Smooth muscle cell (in vitro differentiated cells): ENCODE results near the gene SYTL5. TPM values are rescaled to one million over a fixed set of nuclear protein-coding genes. Genes with fewer than 3 reads are reported as not detected.

Experiments used
- DNase-seq: peaks from one replicate; lab custom pipeline; 2025; ENCODE audit not compliant: unreplicated experiment; lab: John Stamatoyannopoulos, UW
- H2AFZ ChIP-seq: fragments of 200-600 bp; sonication (generic); 2 replicates; pipeline ENCODE4 v1.6.0; 2016; ENCODE audit warnings: antibody characterized with exemption, low read depth, mild to moderate bottlenecking
- H3F3A ChIP-seq: fragments of 200-600 bp; sonication (generic); 2 replicates; pipeline ENCODE4 v1.6.0; 2017; ENCODE audit warnings: antibody characterized with exemption, low read depth
- H3K27ac ChIP-seq: fragments of 200-600 bp; sonication (generic); 2 replicates; pipeline ENCODE4 v1.5.1; 2016; ENCODE audit warnings: low read depth, mild to moderate bottlenecking
- H3K27me3 ChIP-seq: fragments of 200-600 bp; sonication (generic); 2 replicates; pipeline ENCODE4 v1.6.1; 2016; ENCODE audit warnings: low read depth, mild to moderate bottlenecking
- H3K36me3 ChIP-seq: fragments of 200-600 bp; sonication (generic); 2 replicates; pipeline ENCODE4 v1.5.1; 2016; ENCODE audit warnings: low read depth
- H3K4me1 ChIP-seq: fragments of 200-600 bp; sonication (generic); 2 replicates; pipeline ENCODE4 v1.5.1; 2016; ENCODE audit warnings: low read depth
- H3K4me2 ChIP-seq: fragments of 200-600 bp; sonication (generic); 2 replicates; pipeline ENCODE4 v1.6.0; 2016; ENCODE audit warnings: mild to moderate bottlenecking
- H3K4me3 ChIP-seq: fragments of 200-600 bp; sonication (generic); 2 replicates; pipeline ENCODE4 v1.5.1; 2016; ENCODE audit warnings: mild to moderate bottlenecking
- H3K79me2 ChIP-seq: fragments of 200-600 bp; sonication (generic); 2 replicates; pipeline ENCODE4 v1.6.0; 2016; ENCODE audit warnings: low read depth, mild to moderate bottlenecking
- H3K9ac ChIP-seq: fragments of 200-600 bp; sonication (generic); 2 replicates; pipeline ENCODE4 v1.6.0; 2016; ENCODE audit warnings: low read depth
- H3K9me3 ChIP-seq: fragments of 200-600 bp; sonication (generic); replicated peaks from 2 replicates; pipeline ENCODE4 v1.5.1; 2016; ENCODE audit warnings: low read depth
- H4K20me1 ChIP-seq: fragments of 200-600 bp; sonication (generic); 2 replicates; pipeline ENCODE4 v1.6.0; 2016; ENCODE audit warnings: low read depth
- CTCF ChIP-seq: fragments of 200-600 bp; sonication (generic); IDR thresholded peaks from 2 replicates; pipeline ENCODE4 v1.5.1; 2017; ENCODE audit warnings: borderline replicate concordance, mild to moderate bottlenecking, antibody characterized with exemption; ENCODE audit not compliant: insufficient read depth, poor library complexity, severe bottlenecking
- WGBS: methylation state at CpG from one replicate; pipeline ENCODE4 v1.1.7; 2016; ENCODE audit warnings: low lambda C conversion rate; 5-methylcytosine and 5-hydroxymethylcytosine counted together
- polyA plus RNA-seq: library from polyadenylated mRNA; unstranded; fragments of >200 nt; fragmentation: Nextera tagmentation; extraction: Ambion mirVana; gene quantifications from 2 replicates; pipeline ENCODE4 v1.2.1, GENCODE V29; 2016
- total RNA-seq: library from RNA; depleted of rRNA; stranded (reverse); fragments of >200 nt; gene quantifications from 2 replicates; pipeline ENCODE4 v1.2.3, GENCODE V29; 2014

SYTL5 gene
- total and polyA plus RNA-seq, 2 experiments from 2014 or later = 0.27 to 2.3 TPM

- no peaks in the 10 kb centered on the region for H3K9me3 ChIP-seq
- H3K4me3 ChIP-seq = no peak overlapping the region
- WGBS = 45% methylated on average over 5 of the region's 5 CpGs
- H3K27me3 ChIP-seq = no peaks in the 10 kb centered on the region
- H4K20me1 ChIP-seq = no peaks in the 10 kb centered on the region
- H2AFZ ChIP-seq = no peak overlapping the region
- no peak overlapping the region for H3K9ac ChIP-seq
- peak overlapping the region; percentile 15 for H3K4me2 ChIP-seq
- peak overlapping the region; percentile 40 for H3K27ac ChIP-seq
- no peaks in the 10 kb centered on the region for H3K4me1 ChIP-seq
- DNase-seq = no peak
- H3F3A ChIP-seq = no peaks in the 10 kb centered on the region
- no peak for TF ChIP-seq CTCF
- no peaks in the 10 kb centered on the region for H3K79me2 ChIP-seq
- no peaks in the 10 kb centered on the region for H3K36me3 ChIP-seq
Measured at GRCh38 chrX:38151441-38151840, 145.1 kb downstream of the SYTL5 start.

- Histone ChIP-seq H3K4me2 (no peak overlapping the region), H3K27me3 (no peaks in the 10 kb centered on the region), H3K79me2 (no peaks in the 10 kb centered on the region), H4K20me1 (no peaks in the 10 kb centered on the region), H3K4me3 (no peak overlapping the region), H3K9me3 (no peaks in the 10 kb centered on the region), H3K9ac (no peak overlapping the region), H3F3A (no peaks in the 10 kb centered on the region), H3K4me1 (no peaks in the 10 kb centered on the region), H2AFZ (no peak overlapping the region), H3K36me3 (no peaks in the 10 kb centered on the region), H3K27ac (no peak overlapping the region)
- no peak for TF ChIP-seq CTCF
- DNase-seq = no peak
- 54% methylated on average over 5 of the region's 5 CpGs for WGBS
Measured at GRCh38 chrX:38154340-38154739, 148.0 kb downstream of the SYTL5 start.

DNA sequence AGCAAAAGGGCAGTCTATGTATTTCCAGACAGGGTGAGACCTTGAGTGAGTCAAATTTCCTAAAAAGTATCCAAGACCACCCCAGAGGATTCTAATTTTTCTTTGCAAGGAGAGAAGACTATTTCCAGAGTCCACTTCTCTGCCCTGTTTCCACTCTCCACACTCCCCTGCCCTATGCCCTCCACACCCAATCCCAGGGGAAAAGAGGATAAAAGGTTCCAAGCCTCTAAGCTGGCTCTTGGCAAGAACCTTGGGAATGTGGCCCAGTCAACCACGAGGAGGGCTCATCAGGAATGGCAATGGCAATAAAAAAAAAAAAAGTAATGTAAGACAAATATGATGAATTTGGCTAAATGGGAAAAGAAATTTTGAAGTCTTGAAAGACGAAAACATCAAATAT, 148.5 kb downstream of the SYTL5 start:
- H3F3A ChIP-seq = no peaks in the 10 kb centered on the region
- no peak overlapping the region for H3K4me3 ChIP-seq
- no peak for TF ChIP-seq CTCF
- H3K36me3 ChIP-seq = no peaks in the 10 kb centered on the region
- no peak for DNase-seq
- no peak overlapping the region for H3K27ac ChIP-seq
- no peaks in the 10 kb centered on the region for H4K20me1 ChIP-seq
- WGBS = 65% methylated on average over 2 of the region's 2 CpGs
- no peaks in the 10 kb centered on the region for H3K27me3 ChIP-seq
- no peak overlapping the region for H2AFZ ChIP-seq
- no peaks in the 10 kb centered on the region for H3K79me2 ChIP-seq
- no peaks in the 10 kb centered on the region for H3K4me1 ChIP-seq
- no peak overlapping the region for H3K4me2 ChIP-seq
- H3K9ac ChIP-seq = no peak overlapping the region
- no peaks in the 10 kb centered on the region for H3K9me3 ChIP-seq

DNA sequence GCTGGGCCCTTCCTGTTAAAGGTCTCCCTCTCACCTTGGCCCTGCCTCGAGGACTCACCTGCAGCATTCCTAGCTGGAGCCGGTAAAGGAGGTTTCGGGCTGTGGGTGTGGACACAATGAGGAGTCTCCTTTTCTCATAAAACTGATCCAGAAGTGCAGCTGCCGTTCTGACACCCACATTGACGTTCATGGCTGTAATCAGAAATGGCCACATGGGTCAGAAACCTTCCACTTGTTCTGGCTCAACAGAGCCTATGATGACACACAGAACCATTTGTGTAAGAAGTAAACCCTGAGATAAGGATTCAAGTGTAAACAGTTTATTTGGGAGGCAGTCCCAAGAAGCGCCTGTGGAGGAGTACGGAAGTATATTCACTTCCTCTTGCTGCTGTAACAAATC, 150.5 kb downstream of the SYTL5 start:
- Histone ChIP-seq H3K27ac (no peak overlapping the region), H3K4me3 (no peak overlapping the region), H3K27me3 (no peaks in the 10 kb centered on the region), H3K9ac (no peak overlapping the region), H3F3A (no peaks in the 10 kb centered on the region), H3K4me1 (no peaks in the 10 kb centered on the region), H3K79me2 (no peaks in the 10 kb centered on the region), H3K36me3 (no peaks in the 10 kb centered on the region), H2AFZ (no peak overlapping the region), H3K4me2 (no peak overlapping the region), H4K20me1 (no peaks in the 10 kb centered on the region), H3K9me3 (no peaks in the 10 kb centered on the region)
- DNase-seq = no peak
- no peak for TF ChIP-seq CTCF
- WGBS = 59% methylated on average over 7 of the region's 7 CpGs
